ENCODE data around the gene IGFBP5. TPM values are rescaled to one million over a fixed set of nuclear protein-coding genes. Genes with fewer than 3 reads are reported as not detected.

The IGFBP5 gene
- total RNA-seq, 1 experiment from 2014 or later = 157 TPM

DNA sequence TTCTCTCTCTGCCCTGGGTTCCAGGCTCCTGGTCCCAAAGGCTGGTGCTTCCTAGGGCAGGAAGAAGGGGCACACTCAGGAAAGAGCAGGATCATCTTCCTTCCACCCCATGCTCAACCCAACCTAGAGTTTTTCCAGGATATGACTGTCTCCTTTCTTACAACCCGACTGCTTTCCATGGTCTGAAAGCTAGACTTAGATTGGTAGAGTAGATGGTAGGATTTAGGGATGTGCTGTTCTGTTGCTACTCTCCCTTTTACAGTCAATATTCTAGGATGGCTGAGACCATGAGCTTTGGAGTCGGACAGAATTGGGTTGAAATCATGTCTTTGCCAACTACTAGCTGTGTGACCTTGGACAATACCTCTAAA, 45.9 kb upstream of the IGFBP5 start:
- TF ChIP-seq EZH2 (IDR thresholded peaks at IDR 0.05; ENCODE audit: low read length, unreplicated experiment) (no peak), EZH2phosphoT487 (IDR thresholded peaks at IDR 0.05; ENCODE audit: borderline replicate concordance, low read length) (no peak)
- TF ChIP-seq, protein P1, sequence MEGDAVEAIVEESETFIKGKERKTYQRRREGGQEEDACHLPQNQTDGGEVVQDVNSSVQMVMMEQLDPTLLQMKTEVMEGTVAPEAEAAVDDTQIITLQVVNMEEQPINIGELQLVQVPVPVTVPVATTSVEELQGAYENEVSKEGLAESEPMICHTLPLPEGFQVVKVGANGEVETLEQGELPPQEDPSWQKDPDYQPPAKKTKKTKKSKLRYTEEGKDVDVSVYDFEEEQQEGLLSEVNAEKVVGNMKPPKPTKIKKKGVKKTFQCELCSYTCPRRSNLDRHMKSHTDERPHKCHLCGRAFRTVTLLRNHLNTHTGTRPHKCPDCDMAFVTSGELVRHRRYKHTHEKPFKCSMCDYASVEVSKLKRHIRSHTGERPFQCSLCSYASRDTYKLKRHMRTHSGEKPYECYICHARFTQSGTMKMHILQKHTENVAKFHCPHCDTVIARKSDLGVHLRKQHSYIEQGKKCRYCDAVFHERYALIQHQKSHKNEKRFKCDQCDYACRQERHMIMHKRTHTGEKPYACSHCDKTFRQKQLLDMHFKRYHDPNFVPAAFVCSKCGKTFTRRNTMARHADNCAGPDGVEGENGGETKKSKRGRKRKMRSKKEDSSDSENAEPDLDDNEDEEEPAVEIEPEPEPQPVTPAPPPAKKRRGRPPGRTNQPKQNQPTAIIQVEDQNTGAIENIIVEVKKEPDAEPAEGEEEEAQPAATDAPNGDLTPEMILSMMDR (conservative IDR thresholded peaks at IDR 0.05; ENCODE audit: low read depth, low read length) = no peak
- Histone ChIP-seq H3K9ac (ENCODE audit: low read length) (no peak overlapping the region), H3F3A (ENCODE audit: low read length, unreplicated experiment) (no peaks in the 10 kb centered on the region), H3K4me2 (ENCODE audit: low read length) (no peak overlapping the region), H2AFZ (ENCODE audit: low read length) (no peak overlapping the region), H4K20me1 (ENCODE audit: low read length) (no peaks in the 10 kb centered on the region), H3K27me3 (ENCODE audit: low read length) (peaks cover 19% of the 10 kb centered on the region; the same call in 1 of the 2 replicates), H3K36me3 (ENCODE audit: low read depth, low read length) (no peaks in the 10 kb centered on the region), H3K9me2 (replicated peaks; ENCODE audit: low read length) (no peaks in the 10 kb centered on the region), H3K9me3 (ENCODE audit: low read length) (no peaks in the 10 kb centered on the region), H3K4me1 (ENCODE audit: insufficient read depth, low read length) (no peaks in the 10 kb centered on the region), H3K79me2 (ENCODE audit: low read length) (no peaks in the 10 kb centered on the region), H3K4me3 (ENCODE audit: low read length) (no peak overlapping the region), H3K27ac (ENCODE audit: low read length) (no peak overlapping the region)
- ChIA-PET CTCF (no interaction called here), POLR2A (ENCODE audit: unreplicated experiment) (no interaction called here)
- DNase-seq = no peak
- ATAC-seq = no peak
- no TSS peak for BruUV-seq (replicated peaks)
- intact Hi-C loops (cut with micrococcal nuclease) = no loop called here

DNA sequence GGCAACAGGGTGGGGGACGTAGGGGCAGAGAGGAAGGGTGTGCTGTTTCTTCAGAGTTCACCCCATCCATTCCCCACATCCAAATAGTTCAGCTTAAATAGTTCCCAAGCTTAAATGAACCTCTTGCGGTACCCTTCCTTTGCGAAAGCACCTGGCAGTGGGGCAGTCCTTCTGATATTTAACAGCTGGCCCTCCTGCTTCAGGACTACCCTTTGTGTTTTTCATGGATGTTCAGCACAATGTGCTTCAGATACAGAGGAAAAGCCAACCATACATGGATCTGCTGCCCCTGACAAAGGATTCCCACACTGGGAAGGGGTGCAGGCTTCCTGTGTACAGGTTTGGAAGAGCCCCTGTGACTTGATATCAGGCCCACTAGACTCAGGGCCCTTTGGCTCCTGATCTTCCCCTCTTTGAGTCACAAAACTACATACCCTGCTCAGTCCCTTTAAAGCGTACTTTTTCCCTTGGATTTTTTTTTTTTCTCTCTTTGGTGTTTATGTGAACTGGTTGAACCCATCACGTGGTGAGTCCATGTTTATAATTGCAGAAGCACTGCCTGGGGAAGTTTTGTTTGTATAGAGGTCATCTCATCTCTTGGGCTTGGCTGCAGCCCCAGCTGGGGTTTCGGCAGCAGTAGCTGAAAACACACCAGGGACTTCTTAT, 45.3 kb upstream of the IGFBP5 start:
- TF ChIP-seq EZH2 (IDR thresholded peaks at IDR 0.05; ENCODE audit: low read length, unreplicated experiment) = no peak
- TF ChIP-seq EZH2phosphoT487 (IDR thresholded peaks at IDR 0.05; ENCODE audit: borderline replicate concordance, low read length) = no peak
- TF ChIP-seq, protein P1 (conservative IDR thresholded peaks at IDR 0.05; ENCODE audit: low read depth, low read length) = no peak
- Histone ChIP-seq H3K27me3 (ENCODE audit: low read length) (peaks cover 22% of the 10 kb centered on the region; the same call in 1 of the 2 replicates), H3F3A (ENCODE audit: low read length, unreplicated experiment) (no peaks in the 10 kb centered on the region), H2AFZ (ENCODE audit: low read length) (no peak overlapping the region), H3K27ac (ENCODE audit: low read length) (no peak overlapping the region), H3K9me2 (replicated peaks; ENCODE audit: low read length) (no peaks in the 10 kb centered on the region), H3K4me2 (ENCODE audit: low read length) (no peak overlapping the region), H3K36me3 (ENCODE audit: low read depth, low read length) (no peaks in the 10 kb centered on the region), H3K4me3 (ENCODE audit: low read length) (no peak overlapping the region), H4K20me1 (ENCODE audit: low read length) (no peaks in the 10 kb centered on the region), H3K4me1 (ENCODE audit: insufficient read depth, low read length) (no peaks in the 10 kb centered on the region), H3K9ac (ENCODE audit: low read length) (no peak overlapping the region), H3K9me3 (ENCODE audit: low read length) (no peaks in the 10 kb centered on the region), H3K79me2 (ENCODE audit: low read length) (no peaks in the 10 kb centered on the region)
- ChIA-PET CTCF (no interaction called here), POLR2A (ENCODE audit: unreplicated experiment) (no interaction called here)
- DNase-seq (no peak), ATAC-seq (no peak)
- intact Hi-C loops (cut with micrococcal nuclease) = no loop called here
- no TSS peak for BruUV-seq (replicated peaks)

DNA sequence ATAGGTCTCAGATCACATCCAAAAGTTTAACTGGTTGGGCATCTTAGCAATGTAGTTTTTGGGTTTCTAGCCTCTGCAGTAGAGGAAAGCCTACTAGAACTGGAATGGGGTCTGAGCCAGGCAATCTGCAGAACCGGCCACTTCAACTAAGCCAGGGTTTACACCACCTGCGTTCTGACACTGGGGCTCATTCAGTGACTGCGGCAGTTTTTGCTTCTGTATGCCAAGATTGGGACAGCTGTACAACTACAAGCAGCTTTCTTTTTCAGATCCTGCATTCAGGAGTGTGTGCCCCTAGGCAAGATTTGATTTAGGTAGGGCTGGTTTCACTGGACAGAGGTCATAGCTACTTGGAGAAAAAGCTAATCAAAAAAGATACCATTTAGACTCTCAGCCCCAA, 43.7 kb upstream of the IGFBP5 start:
- Histone ChIP-seq H3K79me2 (ENCODE audit: low read length) (no peaks in the 10 kb centered on the region), H3K4me1 (ENCODE audit: insufficient read depth, low read length) (no peaks in the 10 kb centered on the region), H3K27me3 (ENCODE audit: low read length) (peaks cover 22% of the 10 kb centered on the region; the same call in 1 of the 2 replicates), H3F3A (ENCODE audit: low read length, unreplicated experiment) (no peaks in the 10 kb centered on the region), H3K9ac (ENCODE audit: low read length) (no peak overlapping the region), H3K4me2 (ENCODE audit: low read length) (0 out of 2 replicates have a peak overlapping the region, but pooled peaks have one; percentile 18), H3K36me3 (ENCODE audit: low read depth, low read length) (no peaks in the 10 kb centered on the region), H3K9me2 (replicated peaks; ENCODE audit: low read length) (no peaks in the 10 kb centered on the region), H3K4me3 (ENCODE audit: low read length) (no peak overlapping the region), H3K9me3 (ENCODE audit: low read length) (no peaks in the 10 kb centered on the region), H2AFZ (ENCODE audit: low read length) (no peak overlapping the region), H3K27ac (ENCODE audit: low read length) (no peak overlapping the region), H4K20me1 (ENCODE audit: low read length) (no peaks in the 10 kb centered on the region)
- DNase-seq (no peak), ATAC-seq (no peak)
- POLR2A ChIA-PET (ENCODE audit: unreplicated experiment) = no interaction called here
- no TSS peak for BruUV-seq (replicated peaks)
- CTCF ChIA-PET = no interaction called here
- no peak for TF ChIP-seq EZH2phosphoT487 (IDR thresholded peaks at IDR 0.05; ENCODE audit: borderline replicate concordance, low read length)
- TF ChIP-seq, protein P1 (conservative IDR thresholded peaks at IDR 0.05; ENCODE audit: low read depth, low read length) = no peak
- TF ChIP-seq EZH2 (IDR thresholded peaks at IDR 0.05; ENCODE audit: low read length, unreplicated experiment) = no peak
- intact Hi-C loops (cut with micrococcal nuclease) = no loop called here

All from PC-3 (cell line).